GM21737 (cell line): ENCODE measurements around the gene NDUFAF4.
A peak's percentile ranks its signal among the peaks of the same experiment; 100 is the strongest.

ENCODE experiments used
- ATAC-seq: cut with Tn5 transposase; IDR thresholded peaks from one replicate; pipeline ENCODE4 v1.9.1; 2021; ENCODE audit warnings: mild to moderate bottlenecking, moderate library complexity; ENCODE audit not compliant: unreplicated experiment

NDUFAF4 gene

DNA sequence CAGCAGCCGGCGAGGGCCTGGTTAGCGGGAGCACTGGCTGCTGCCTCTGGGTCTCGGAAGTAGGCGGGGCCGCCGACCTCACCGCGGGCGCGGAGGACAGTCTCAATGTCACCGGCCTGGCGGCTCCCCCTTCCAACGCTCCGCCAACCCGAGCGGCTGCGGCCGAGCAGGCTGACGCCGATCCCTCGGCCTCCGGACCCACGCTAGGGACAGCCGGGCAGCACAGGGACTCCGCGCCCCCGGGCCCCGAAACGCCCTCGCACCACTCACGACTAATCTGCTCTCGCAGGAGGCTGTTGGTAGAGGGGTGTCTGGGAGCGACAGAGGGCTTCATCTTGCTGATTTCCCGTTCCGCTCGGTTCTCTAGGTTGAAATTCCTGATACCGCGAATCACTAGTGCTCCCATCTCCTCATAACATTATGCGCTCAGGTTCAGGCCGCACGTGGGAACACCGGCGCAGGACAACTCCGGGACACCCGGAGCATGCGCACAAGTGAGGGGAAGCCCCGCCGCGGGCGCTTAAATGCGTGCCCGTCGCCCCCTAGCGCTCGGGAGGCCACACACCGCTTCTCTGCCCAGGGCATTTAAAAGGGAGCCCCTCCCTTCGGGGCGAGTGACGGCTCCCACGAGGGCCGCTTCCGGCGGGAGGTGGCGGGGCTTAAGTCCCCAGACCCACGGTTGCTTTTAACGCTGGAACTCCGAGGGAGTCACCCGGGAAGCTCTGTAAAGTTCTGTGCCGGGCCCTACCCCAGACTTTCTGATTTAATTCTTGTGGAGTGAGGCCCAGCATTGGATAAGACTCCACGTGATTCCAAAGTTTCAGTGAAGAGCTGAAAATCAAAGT is at the start of gene NDUFAF4:
Gene NDUFAF4, minus strand, starts transcription at position 496 of the 845 bp plus-strand sequence. Its CDS starts 90 bp downstream, at position 406.
- peak; percentile 94 for ATAC-seq

DNA sequence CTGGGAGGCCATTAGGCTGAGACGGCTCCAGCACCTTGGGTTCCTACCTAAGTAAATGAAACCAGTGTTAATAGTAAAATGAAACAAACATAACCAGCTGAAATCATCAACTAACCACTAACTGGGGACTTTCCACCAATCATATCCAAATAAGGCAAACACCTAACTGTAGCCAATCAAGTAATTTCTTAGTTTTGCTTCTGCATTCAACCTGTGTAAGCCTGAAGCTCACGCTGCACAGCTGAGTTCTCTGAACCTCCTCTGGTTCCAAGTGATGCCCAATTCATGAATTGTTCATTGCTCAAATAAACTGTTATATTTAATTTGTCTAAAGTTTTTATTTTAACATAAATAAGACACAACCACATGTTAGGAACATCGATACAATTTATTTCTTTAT is 49.4 kb upstream of the NDUFAF4 start:
- ATAC-seq, result peak; percentile 96

DNA sequence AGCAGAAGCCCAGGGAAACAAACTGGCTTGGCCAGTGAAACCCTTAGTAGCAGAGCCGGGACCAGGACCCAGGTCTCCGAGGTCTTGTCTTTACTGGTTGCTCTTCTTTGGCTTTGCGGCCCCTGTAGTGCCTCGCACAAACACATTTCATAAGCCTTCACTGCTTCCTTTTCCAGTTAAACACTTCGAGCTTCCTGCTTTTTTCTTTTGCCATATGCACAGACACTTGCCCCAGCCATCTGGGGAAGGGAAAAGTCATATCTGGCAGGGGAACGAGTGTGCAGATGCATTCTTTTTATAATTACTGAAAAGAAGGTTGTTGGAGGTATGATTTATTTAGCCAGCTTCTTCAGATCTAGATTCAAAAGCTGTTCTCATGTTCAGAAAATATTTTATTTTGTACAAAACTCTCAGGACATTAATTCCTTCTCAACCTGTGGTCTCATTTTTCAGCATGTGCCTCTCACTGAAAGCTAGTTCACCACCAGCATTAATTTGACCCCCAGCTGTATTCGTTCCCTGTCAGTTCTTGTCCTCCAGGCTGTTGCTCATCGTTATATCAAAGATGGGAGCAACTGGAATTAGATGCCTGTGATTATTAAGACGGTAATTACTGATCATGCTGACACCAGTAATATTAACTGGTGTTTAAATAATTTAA is 46.0 kb upstream of the NDUFAF4 start:
- ATAC-seq, result no peak

DNA sequence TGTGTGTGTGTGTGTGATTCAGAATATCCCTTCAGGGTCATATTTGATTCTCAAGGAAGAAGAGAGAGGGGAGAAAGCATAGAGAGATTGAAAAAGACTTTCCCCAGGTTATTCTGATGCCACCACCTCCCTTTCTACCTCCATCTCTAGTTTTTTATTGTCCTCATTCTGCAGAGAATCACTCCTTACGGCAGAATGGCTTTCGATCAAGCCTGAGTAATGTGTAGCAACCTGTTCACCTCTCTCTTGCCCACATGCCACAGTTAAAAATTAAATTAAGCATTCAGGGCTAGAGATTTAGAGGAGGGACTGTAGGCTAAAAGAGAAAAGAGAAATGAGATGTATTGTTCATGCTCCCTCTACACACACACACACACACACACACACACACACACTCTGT is 45.0 kb upstream of the NDUFAF4 start:
- ATAC-seq, result no peak

DNA sequence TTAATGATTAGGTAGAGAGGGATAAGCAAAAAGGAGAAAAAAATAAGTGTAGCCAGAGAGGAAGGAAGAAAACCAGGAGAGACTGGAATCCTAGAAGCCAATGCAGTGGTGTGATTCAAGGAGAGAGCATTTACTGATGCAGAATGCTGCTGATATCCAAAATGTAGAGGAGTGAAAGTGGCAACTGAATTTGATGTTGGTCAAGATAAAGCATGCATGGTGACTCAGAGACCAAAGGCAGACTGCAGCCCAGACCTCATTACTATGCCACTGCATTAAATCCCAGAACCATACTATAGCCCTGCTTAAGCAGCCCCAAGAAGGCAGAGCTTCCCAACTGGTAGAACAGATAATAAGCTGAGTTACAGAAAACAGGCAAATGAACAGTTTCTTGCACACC is 42.6 kb upstream of the NDUFAF4 start:
- ATAC-seq, result no peak

DNA sequence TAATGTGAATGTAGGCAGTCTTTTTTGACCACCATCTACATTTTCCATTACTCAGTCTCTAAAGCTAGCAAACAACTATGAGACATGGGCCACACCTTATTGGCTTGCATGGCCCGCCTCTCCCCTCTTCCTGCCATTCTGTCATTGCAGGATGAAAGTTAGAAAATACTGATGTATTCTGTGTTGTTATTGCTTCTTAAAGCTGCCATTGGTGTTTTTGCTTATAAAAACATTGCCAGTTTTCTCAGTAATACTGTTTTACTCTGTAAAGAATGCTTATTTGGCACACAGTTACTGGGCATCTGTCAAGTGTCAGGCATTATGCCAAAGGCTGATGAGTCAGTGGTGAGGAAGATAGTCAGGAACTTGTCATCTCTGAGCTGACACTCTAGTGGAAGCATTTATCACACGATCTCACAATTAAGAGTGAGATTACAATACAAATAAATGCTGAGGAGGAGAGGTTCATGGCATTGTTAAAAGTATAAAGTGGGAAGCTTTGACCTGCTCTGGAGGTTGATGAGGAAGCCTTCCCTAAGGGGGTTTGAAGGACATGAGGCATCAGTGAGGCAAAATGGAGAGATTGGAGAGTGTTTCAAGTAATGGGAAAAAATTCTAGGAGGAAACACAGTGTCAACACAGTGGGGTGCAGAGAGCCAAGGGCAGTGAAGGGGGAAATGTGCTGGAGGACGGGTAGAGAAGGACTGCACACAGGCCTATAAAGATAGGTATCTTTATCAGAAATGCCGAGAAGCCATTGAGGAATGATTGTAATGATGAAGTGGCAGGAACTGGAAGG is 41.5 kb upstream of the NDUFAF4 start:
- no peak for ATAC-seq

DNA sequence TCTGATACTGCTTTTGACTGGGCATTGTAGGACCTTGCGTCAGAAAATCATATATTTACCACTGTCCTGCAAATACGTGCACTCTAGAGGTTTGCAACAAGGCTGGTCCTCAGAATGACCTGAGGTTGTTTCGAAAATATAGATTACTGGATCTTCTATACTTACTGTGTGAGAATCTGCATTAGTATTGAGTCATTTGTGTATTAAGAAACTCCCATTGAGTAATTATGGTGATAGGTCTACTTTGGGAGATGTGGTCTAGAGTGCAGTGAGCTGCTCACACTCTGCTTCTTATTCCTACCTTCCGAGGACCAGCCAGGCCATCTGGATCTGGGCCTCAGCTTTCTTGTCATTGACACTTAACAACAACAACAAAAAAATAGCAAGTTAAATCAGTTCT is 36.4 kb upstream of the NDUFAF4 start:
- no peak for ATAC-seq

DNA sequence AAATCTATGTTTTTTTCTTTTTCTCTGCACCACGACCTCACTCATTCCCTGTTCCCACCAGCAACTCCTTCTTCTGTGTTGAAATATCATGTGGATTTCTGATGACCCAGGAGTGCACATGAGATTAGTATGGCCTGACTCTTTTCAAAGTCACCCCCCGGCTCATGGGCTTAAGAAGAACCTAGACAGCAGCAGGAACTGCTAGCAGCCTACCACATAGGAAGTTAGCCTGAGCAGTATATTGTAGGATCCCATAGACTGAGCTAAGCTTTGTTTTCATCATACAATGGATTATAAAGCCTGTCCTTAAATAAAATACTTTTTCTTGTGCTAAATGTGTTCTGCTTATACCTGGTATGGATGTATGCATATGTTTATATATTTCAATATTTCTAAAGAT is 33.5 kb upstream of the NDUFAF4 start:
- ATAC-seq, result no peak

DNA sequence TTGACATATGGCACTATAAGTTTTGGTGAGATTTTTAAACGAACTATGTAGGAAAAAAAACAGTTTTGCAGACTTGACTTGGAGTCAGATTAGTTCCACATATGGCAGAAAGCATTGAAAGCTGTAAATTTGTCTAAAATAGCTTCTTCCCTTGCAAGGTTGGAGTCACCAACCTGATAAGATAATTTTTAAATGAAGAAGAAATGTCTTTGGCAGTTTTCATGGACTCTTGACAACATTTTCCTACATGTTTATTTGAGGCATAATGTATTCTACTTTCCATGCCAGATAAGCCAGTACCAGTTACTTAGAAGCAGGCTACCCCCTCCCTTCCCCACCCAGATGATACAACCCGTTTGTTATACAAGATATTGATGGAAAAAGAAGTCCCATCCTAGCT is 32.0 kb upstream of the NDUFAF4 start:
- ATAC-seq, result no peak

DNA sequence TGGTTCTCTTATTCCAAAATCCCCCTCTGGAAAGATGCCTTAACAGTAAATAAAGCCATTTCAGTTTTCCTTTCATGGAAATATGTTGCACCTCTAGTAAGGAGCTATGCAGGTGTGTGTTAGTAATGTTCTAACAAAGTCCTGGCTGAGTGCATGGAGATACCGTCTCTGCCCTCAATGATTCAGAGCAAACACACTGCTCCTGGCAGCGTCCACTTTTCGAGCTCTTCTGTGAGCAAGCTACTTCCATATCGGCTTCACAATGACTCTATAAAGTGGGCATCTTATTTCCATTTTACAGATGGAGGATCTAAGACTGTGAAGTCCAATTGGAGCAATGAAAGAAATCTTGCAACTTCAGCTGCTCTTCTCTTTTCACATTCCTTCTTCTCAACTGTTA is 30.0 kb upstream of the NDUFAF4 start:
- ATAC-seq, result no peak

DNA sequence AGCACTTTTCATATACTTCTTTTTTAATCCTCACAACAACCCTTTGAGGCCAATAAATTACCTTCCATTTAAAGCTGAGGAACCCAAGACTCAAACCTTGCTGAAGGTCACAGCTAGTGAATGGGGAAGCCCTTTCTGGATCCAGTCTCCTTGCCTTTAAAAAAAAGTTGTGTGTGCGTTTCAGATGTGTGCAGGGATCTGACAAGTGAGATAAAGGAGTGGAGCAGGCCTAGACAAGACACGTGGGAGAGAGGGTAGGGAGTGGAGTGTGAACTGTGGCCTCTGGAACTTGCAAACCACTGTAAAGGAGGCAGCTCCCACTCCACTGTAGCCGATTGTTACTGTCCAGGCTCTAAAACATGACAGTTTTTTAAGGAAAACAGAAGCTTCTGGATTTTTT is 28.7 kb upstream of the NDUFAF4 start:
- ATAC-seq, result no peak

DNA sequence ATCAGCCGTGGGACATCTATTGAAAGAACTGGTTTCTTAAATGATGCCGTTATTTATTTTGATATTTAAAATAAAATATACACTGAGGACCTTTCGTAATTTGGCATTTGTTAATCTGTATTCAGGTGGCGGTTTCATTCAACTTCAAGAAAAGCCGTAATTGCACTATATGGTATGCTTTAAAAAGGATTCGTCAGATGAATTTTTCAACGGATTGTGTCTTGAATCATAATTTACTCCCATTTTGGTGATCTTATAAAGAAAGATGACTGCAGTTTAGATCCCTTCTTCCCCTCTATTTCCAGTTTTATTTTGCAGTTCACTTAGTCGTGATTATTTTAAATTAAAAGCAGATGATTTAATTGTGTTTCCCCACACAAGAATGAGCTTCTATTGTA is 27.6 kb upstream of the NDUFAF4 start:
- ATAC-seq, result no peak

DNA sequence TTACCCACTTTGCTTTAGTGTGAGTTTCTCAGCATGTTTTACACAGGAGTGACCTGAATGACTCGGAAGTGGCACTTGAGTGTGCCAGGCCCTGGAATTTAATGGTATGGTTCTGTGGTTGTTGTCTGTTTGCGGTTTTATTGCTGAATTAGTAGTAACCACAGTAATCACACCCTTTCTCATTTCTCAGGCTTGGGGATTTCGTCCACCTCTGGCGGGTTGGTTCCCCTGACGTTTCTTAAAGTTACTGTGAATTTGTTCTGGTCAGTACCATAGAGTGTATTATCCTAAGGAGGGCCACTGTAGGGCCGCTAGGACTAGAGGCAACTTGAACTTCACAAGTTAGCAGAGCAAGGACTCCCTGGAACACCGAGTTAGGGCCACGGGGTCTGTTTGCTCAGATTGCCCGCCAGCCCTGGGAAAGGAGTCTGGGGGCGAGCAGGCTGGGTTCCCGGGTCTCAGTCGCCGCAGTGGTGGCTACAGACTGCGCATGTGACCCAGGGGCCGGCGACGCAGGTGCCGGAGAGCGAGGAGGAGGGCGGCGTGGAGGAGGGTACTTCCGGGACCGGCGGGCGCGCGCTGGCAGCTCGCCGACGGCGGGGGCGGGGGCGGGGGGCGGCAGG is 26.3 kb upstream of the NDUFAF4 start:
- peak; percentile 77 for ATAC-seq

DNA sequence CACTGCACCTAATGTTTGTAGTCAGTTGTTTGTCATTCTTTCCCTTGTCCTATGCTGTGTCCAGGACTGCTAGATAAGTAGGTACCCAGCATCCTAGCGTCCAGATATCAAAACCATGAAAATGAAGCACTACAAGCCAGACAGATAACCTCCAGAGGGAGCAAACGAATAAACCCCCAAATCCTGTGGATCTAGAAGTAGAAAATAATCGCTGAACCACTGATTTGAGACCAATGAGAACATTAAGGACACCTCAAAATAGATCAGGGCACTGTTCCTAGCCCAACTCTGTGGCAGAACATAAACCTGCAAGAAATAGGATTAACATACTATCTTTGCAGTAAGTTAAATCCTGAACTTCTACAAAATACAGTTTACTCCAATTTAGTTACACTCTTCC is 25.7 kb upstream of the NDUFAF4 start:
- ATAC-seq, result no peak

DNA sequence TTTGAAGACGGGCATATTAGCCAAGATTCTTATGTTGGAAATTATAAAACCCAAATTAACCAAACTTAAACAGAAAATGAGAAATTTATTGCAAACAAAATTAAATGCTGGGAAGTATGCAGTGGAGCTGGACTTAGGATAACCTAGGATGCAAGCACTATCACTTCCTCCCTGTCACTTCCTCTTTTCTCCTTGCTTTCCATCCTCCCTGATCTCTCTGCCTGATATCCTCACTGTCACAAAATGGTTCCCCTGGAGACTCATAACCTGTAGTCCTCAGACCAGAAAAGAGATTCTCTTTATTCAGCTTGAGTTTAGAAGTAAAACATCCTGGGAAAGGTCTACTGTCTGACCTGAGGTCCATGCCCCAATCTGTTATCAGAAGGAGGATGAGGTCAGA is 19.4 kb upstream of the NDUFAF4 start:
- ATAC-seq, result no peak

DNA sequence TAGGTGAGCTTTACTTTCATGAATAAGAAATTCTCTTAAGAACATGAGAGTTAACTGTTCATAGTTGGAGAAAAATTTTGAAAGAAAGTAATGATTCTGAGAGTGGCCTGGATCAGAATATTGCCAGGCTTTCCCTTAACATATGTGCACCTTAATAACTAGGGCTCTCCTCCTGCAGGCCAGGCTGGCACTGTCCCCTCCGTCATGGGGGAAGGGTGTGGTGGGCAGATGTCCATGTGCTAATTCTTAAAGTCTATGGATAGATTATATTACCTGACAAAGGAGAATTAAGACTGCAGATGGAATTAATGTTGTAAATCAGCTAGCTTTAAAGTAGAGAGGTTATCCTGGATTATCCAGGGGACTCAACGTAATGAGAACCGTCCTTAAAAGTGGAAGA is 15.9 kb upstream of the NDUFAF4 start:
- ATAC-seq, result no peak

DNA sequence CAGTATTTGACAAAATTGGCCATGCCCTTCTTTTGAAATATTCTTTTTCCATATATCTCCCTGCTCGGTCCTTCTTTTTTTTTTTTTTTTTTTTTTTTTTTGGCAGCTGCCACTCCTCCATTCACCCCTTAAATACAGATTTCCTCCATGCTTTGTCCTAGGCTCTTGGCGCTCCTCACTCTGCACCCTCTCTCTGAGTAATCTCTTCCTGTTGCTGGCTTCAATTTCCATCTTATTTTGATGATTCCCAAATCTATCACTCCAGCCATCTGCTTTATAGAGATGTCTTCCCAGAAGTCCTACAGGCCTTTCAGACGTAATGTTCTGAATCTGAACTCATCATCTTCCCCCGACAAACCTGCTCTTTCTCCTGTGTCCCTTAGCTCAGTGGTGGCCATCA is 14.1 kb upstream of the NDUFAF4 start:
- ATAC-seq, result no peak

DNA sequence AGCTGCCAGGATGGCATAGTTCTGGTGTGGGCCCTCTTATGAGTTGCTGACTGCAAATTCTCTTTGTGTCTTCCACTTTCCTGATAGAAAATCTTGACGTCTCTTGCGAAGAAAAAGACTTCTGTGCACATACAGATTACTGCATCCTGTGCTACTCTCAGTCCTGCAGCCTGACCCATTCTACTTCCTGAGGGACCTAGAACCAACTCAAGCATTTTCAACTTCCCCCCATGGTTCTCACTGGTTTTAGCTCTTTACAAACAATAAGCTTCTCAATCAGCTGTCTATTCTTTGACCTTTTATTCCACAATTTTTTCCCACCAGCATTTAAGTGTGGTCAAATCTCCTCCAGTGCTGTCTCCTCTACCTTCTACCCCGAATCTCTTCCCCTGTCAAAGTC is 13.5 kb upstream of the NDUFAF4 start:
- no peak for ATAC-seq

DNA sequence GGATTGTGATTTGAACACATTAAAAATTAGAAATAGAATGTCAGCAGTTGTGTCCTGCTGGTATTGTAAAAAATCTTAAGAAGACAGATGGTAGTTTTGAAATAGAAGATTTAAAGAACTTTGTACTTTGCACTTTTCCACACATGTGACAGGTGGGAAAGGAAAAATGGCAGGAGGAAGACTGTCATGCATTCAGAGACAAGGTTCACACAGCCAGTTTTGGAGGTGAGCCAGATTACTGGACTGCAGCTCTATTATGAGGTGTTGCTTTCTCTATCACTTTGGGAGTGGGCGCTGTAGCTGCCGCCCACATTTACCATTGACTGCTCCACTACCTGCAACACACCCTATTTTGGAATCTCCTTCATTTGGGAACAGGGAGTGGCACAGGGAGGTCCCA is 12.1 kb upstream of the NDUFAF4 start:
- no peak for ATAC-seq

DNA sequence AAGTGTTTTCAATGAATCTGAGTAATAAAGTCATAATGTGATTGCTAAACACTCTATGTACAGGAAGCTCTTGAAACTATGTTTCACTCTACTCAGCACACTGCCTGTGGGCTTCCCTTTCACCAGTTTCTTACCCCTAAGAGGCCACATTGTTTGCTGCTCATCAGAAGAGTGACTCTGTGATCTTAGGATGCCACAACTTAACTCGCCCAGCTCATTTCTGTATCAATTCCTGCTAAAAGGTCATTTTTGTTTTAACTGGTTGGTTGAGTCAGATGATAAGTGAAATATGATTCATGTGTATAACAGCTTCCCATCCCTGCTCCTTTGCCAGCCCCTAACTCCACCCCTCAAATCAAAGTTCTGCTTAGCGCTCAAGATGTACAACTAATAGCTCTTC is 9.8 kb upstream of the NDUFAF4 start:
- ATAC-seq, result peak; percentile 93

DNA sequence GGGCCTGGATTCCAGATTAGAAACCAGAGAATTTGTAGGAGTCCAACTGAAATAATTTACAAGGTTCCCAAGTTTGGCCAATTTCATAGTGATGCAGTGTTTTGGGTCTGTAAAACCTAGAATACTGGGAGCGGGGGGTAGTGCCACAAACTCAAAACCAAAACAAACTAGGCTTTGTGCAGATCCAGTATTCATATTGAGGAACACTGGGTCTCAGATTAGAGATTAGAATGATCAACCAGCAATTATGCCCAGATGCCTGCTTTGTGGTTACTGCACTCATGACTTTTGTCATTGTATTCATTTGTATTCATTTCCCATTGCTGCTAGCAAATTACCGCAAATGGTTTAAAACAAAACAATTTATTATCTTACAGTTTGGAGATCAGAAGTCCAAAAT is 3.2 kb upstream of the NDUFAF4 start:
- ATAC-seq, result no peak
